ENCODE results near the gene UBE3C.
"Not testable (repeated sequence)": the region's sequence is repeated elsewhere in the genome, so short reads cannot be mapped to it uniquely, and the experiment has no call there.

Gene UBE3C

DNA sequence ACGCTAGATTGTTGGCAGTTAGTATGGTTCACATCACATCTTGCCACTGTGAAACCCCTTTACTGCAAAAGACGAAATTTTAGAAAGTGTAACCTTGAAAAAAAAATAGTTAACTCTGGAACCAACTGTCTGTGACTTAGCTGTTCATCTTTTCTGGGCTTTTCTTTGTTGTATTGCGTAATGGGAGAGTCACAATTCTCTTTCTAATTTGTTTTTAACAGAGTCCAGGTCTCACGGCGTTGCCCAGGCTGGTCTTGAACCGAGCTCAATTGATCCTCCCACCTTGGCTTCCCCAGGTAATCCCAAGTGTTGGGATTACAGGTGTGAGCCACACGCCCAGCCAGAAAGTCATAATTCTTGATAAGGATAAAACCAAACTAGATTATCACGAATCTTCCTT, 14.5 kb downstream of the UBE3C start:
- H3K9me3 ChIP-seq (ENCODE audit: control insufficient read depth, insufficient read depth, low read length) = no peaks in the 10 kb centered on the region
- H3K4me3 ChIP-seq (ENCODE audit: low read length) = no peak overlapping the region
- no peaks in the 10 kb centered on the region for H3F3A ChIP-seq (ENCODE audit: control insufficient read depth, insufficient read depth)
- no peaks in the 10 kb centered on the region for H3K27me3 ChIP-seq (ENCODE audit: control insufficient read depth, low read length)
- peaks cover 70% of the 10 kb centered on the region for H3K36me3 ChIP-seq (ENCODE audit: control insufficient read depth, low read length)
- no peaks in the 10 kb centered on the region for H3K9me2 ChIP-seq (replicated peaks; ENCODE audit: control insufficient read depth, low read length)
- no peak overlapping the region for H3K27ac ChIP-seq (ENCODE audit: low read depth, low read length)
- H4K20me1 ChIP-seq (ENCODE audit: control insufficient read depth, insufficient read depth, low read depth, low read length) = peaks cover 74% of the 10 kb centered on the region
- no peak overlapping the region for H3K4me2 ChIP-seq (ENCODE audit: low read length)
- H3K79me2 ChIP-seq (ENCODE audit: control insufficient read depth, low read length) = peaks cover 100% of the 10 kb centered on the region
- H3K4me1 ChIP-seq (ENCODE audit: control insufficient read depth, low read length) = peaks cover 12% of the 10 kb centered on the region; the same call in 1 of the 2 replicates
- TF ChIP-seq EZH2phosphoT487 (IDR thresholded peaks at IDR 0.05; ENCODE audit: borderline replicate concordance, low read length) = no peak
- TF ChIP-seq CTCF (IDR thresholded peaks at IDR 0.05; ENCODE audit: low read depth, low read length, poor library complexity, severe bottlenecking) = no peak

DNA sequence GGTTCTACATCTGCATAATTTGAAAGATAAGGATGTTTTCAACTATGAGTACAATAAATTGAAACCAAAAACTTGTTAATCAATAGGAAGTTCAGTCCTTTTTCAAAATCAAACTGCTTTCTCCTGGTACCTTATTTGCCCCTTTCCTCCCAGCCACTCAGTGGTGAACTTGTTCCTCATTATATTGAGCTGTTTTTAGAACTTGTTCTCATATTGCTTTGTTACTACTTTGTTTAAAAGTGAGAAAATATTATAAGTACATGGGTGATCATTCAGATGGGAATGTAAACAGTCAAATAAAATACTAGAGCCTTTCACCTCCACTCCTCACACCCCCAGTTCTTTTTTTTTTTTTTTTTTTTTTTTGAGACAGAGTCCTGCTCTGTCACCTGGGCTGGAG, 17.2 kb downstream of the UBE3C start:
- Histone ChIP-seq H3K27ac (ENCODE audit: low read depth, low read length) (no peak overlapping the region), H3K9me3 (ENCODE audit: control insufficient read depth, insufficient read depth, low read length) (no peaks in the 10 kb centered on the region), H3K79me2 (ENCODE audit: control insufficient read depth, low read length) (peaks cover 100% of the 10 kb centered on the region), H3K36me3 (ENCODE audit: control insufficient read depth, low read length) (peaks cover 62% of the 10 kb centered on the region), H3K4me2 (ENCODE audit: low read length) (no peak overlapping the region), H3K9me2 (replicated peaks; ENCODE audit: control insufficient read depth, low read length) (no peaks in the 10 kb centered on the region), H3K4me3 (ENCODE audit: low read length) (no peak overlapping the region), H3K27me3 (ENCODE audit: control insufficient read depth, low read length) (no peaks in the 10 kb centered on the region), H3K4me1 (ENCODE audit: control insufficient read depth, low read length) (peaks cover 12% of the 10 kb centered on the region; the same call in 1 of the 2 replicates), H3F3A (ENCODE audit: control insufficient read depth, insufficient read depth) (no peaks in the 10 kb centered on the region), H4K20me1 (ENCODE audit: control insufficient read depth, insufficient read depth, low read depth, low read length) (peaks cover 65% of the 10 kb centered on the region)
- no peak for TF ChIP-seq EZH2phosphoT487 (IDR thresholded peaks at IDR 0.05; ENCODE audit: borderline replicate concordance, low read length)
- TF ChIP-seq CTCF (IDR thresholded peaks at IDR 0.05; ENCODE audit: low read depth, low read length, poor library complexity, severe bottlenecking) = no peak

DNA sequence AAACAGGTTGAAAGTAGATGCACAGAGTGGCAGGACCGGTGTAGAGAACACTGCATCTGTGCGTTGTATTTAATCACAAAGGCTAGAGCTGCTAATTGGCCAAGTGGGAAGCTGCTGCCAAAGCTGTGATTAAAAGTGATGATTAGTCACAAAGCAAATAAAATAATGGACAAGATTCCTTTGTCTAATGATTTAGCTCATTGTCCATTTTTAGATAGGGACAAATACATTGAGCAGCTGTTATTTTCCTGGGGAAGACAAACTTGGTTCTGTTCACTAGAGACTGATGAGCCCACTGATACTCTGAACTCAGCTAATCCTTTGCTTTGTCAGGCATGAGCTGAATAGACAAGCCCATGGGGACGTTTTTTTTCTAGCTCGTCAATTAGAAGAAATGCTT, 19.7 kb downstream of the UBE3C start:
- peaks cover 10% of the 10 kb centered on the region; the same call in 1 of the 2 replicates for H3K4me1 ChIP-seq (ENCODE audit: control insufficient read depth, low read length)
- H3K79me2 ChIP-seq (ENCODE audit: control insufficient read depth, low read length) = peaks cover 100% of the 10 kb centered on the region
- no peaks in the 10 kb centered on the region for H3K9me3 ChIP-seq (ENCODE audit: control insufficient read depth, insufficient read depth, low read length)
- peaks cover 42% of the 10 kb centered on the region for H4K20me1 ChIP-seq (ENCODE audit: control insufficient read depth, insufficient read depth, low read depth, low read length)
- peaks cover 53% of the 10 kb centered on the region for H3K36me3 ChIP-seq (ENCODE audit: control insufficient read depth, low read length)
- no peak overlapping the region for H3K4me2 ChIP-seq (ENCODE audit: low read length)
- no peak overlapping the region for H3K4me3 ChIP-seq (ENCODE audit: low read length)
- no peaks in the 10 kb centered on the region for H3F3A ChIP-seq (ENCODE audit: control insufficient read depth, insufficient read depth)
- H3K27me3 ChIP-seq (ENCODE audit: control insufficient read depth, low read length) = no peaks in the 10 kb centered on the region
- no peak overlapping the region for H3K27ac ChIP-seq (ENCODE audit: low read depth, low read length)
- TF ChIP-seq CTCF (IDR thresholded peaks at IDR 0.05; ENCODE audit: low read depth, low read length, poor library complexity, severe bottlenecking) = no peak
- TF ChIP-seq EZH2phosphoT487 (IDR thresholded peaks at IDR 0.05; ENCODE audit: borderline replicate concordance, low read length) = no peak
- no peaks in the 10 kb centered on the region for H3K9me2 ChIP-seq (replicated peaks; ENCODE audit: control insufficient read depth, low read length)

DNA sequence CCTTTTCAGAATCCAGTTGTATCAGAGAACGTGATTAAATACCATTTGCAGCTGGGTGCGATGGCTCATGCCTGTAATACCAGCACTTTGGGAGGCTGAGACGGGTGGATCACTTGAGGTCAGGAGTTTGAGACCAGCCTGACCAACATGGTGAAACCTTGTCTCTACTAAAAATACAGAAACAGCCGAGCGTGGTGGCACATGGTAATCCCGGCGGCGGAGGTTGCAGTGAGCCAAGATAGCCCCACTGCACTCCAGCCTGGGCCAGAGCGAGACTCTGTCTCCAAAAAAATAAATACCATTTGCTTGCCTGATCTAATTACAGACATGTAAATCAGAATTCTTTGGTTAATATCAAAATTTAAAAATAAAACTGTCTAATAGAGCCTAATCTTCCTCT, 20.8 kb downstream of the UBE3C start:
- peaks cover 34% of the 10 kb centered on the region for H4K20me1 ChIP-seq (ENCODE audit: control insufficient read depth, insufficient read depth, low read depth, low read length)
- not testable (repeated sequence) for H3K4me2 ChIP-seq (ENCODE audit: low read length); H3K9me3 ChIP-seq (ENCODE audit: control insufficient read depth, insufficient read depth, low read length); H3K27me3 ChIP-seq (ENCODE audit: control insufficient read depth, low read length); H3F3A ChIP-seq (ENCODE audit: control insufficient read depth, insufficient read depth); H3K4me1 ChIP-seq (ENCODE audit: control insufficient read depth, low read length); H3K9me2 ChIP-seq (replicated peaks; ENCODE audit: control insufficient read depth, low read length); H3K27ac ChIP-seq (ENCODE audit: low read depth, low read length); H3K4me3 ChIP-seq (ENCODE audit: low read length)
- peaks cover 56% of the 10 kb centered on the region for H3K36me3 ChIP-seq (ENCODE audit: control insufficient read depth, low read length)
- H3K79me2 ChIP-seq (ENCODE audit: control insufficient read depth, low read length) = peaks cover 100% of the 10 kb centered on the region

Data from DOHH2 (cell line).